OCI-LY7 (cell line): ENCODE data around the gene FZD2. TPM values are rescaled to one million over a fixed set of nuclear protein-coding genes. Genes with fewer than 3 reads are reported as not detected.

Source experiments
- BruUV-seq: library from RNA; stranded (reverse); fragments of 400-500 nt; replicated peaks from 2 replicates; lab custom pipeline; 2021; lab: Mats Ljungman, UMichigan
- CTCF ChIA-PET: fragments of 300-600 bp; sonication (Branson Sonifier 250); formaldehyde crosslinking; loops from one replicate; lab custom pipeline; 2022; ENCODE audit warnings: antibody characterized with exemption; ENCODE audit not compliant: unreplicated experiment; lab: Charles Lee
- POLR2A ChIA-PET: fragments of 300-600 bp; sonication (Branson Sonifier 250); formaldehyde crosslinking; loops from one replicate; lab custom pipeline; 2022; ENCODE audit warnings: antibody characterized with exemption; lab: Charles Lee
- DNase-seq: peaks from one replicate; pipeline ENCODE4 v3.0.0-alpha.2; 2015; ENCODE audit warnings: low spot score
- H2AFZ ChIP-seq: fragments of 200-600 bp; sonication (generic), shearing (Covaris generic); 2 replicates; pipeline ENCODE4 v1.6.1; 2014; ENCODE audit warnings: mild to moderate bottlenecking, antibody characterized with exemption, low read length, moderate library complexity
- H3K27ac ChIP-seq: fragments of 200-600 bp; sonication (generic); 2 replicates; pipeline ENCODE4 v1.5.1; 2014; ENCODE audit warnings: mixed run types, low read depth, mild to moderate bottlenecking, moderate library complexity, low read length, inconsistent platforms; ENCODE audit not compliant: poor library complexity, severe bottlenecking
- H3K36me3 ChIP-seq: fragments of 200-600 bp; sonication (generic); 2 replicates; pipeline ENCODE4 v1.6.1; 2014; ENCODE audit warnings: mild to moderate bottlenecking, antibody characterized with exemption, low read length, moderate library complexity, mixed read lengths; ENCODE audit not compliant: insufficient read depth
- H3K4me1 ChIP-seq: fragments of 200-600 bp; sonication (generic); 2 replicates; pipeline ENCODE4 v1.5.1; 2014; ENCODE audit warnings: mild to moderate bottlenecking, low read length; ENCODE audit not compliant: insufficient read depth, poor library complexity, severe bottlenecking
- H3K4me2 ChIP-seq: fragments of 200-600 bp; sonication (generic); 2 replicates; pipeline ENCODE4 v1.6.1; 2014; ENCODE audit warnings: mild to moderate bottlenecking, low read length
- H3K4me3 ChIP-seq: fragments of 200-600 bp; sonication (generic); 2 replicates; pipeline ENCODE4 v1.5.1; 2014; ENCODE audit warnings: mild to moderate bottlenecking, low read depth, low read length; ENCODE audit not compliant: poor library complexity, severe bottlenecking
- H3K79me2 ChIP-seq: fragments of 200-600 bp; sonication (generic); 2 replicates; pipeline ENCODE4 v1.6.1; 2016; ENCODE audit warnings: low read depth, mild to moderate bottlenecking, low read length, moderate library complexity, mixed read lengths; ENCODE audit not compliant: insufficient read depth
- H3K9me2 ChIP-seq: fragments of 200-600 bp; sonication (generic); 2 replicates; pipeline ENCODE4 v1.6.1; 2016; ENCODE audit warnings: mild to moderate bottlenecking, low read length, mixed read lengths; ENCODE audit not compliant: insufficient read depth
- H3K9me3 ChIP-seq: fragments of 200-600 bp; sonication (generic); 2 replicates; pipeline ENCODE4 v1.6.1; 2014; ENCODE audit warnings: mild to moderate bottlenecking, mixed run types, low read length, mixed read lengths
- H4K20me1 ChIP-seq: fragments of 200-600 bp; sonication (generic); 2 replicates; pipeline ENCODE4 v1.6.1; 2014; ENCODE audit warnings: mild to moderate bottlenecking, antibody characterized with exemption, low read length, moderate library complexity, mixed read lengths; ENCODE audit not compliant: insufficient read depth
- EZH2phosphoT487 ChIP-seq: fragments of 200-600 bp; sonication (generic); IDR thresholded peaks from 2 replicates; pipeline ENCODE4 v1.6.1; 2018; ENCODE audit warnings: low read depth, borderline replicate concordance, mild to moderate bottlenecking, mixed run types, antibody characterized with exemption, low read length, moderate library complexity, mixed read lengths
- intact Hi-C: fragments of 100-400 bp; cut with micrococcal nuclease; formaldehyde crosslinking; loops from one replicate; pipeline ENCODE4 v1.10.0; 2022; ENCODE audit not compliant: unreplicated experiment
- total RNA-seq, 2 experiments: library from RNA; depleted of rRNA in 1 of 2; stranded (reverse); fragments of >200 nt in 1 of 2; shearing (Covaris generic) in 1 of 2; gene quantifications; 2 replicates each; pipeline ENCODE4 v1.2.3, GENCODE V29; 2014 to 2022
- TF ChIP-seq, protein P1 (sequence below): fragments of 200-600 bp; sonication (generic); conservative IDR thresholded peaks from 2 replicates; pipeline ENCODE4 v1.5.1; 2014; ENCODE audit warnings: mild to moderate bottlenecking, antibody characterized with exemption, low read length, moderate library complexity, mixed read lengths

FZD2 gene
- total RNA-seq, 2 experiments from 2014 or later = 3.7 to 9.2 TPM

DNA sequence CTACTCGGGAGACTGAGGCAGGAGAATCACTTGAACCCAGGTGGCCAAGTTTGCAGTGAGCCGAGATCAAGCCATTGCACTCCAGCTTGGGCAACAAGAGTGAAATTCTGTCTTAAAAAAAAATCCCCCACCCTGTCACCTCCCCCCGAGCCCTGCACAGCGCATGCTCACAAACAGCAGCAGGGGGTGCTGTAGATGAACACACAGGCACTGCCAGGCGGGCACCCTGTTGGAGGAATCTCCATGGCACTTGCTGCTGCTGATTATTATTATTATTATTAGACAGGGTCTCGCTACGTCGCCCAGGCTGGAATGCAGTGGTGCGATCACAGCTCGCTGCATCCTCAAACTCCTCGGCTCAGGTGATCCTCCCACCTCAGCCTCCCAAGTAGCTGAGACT, 24.6 kb downstream of the FZD2 start:
- no peaks in the 10 kb centered on the region for H3K79me2 ChIP-seq
- TF ChIP-seq EZH2phosphoT487 = no peak
- TF ChIP-seq, protein P1, sequence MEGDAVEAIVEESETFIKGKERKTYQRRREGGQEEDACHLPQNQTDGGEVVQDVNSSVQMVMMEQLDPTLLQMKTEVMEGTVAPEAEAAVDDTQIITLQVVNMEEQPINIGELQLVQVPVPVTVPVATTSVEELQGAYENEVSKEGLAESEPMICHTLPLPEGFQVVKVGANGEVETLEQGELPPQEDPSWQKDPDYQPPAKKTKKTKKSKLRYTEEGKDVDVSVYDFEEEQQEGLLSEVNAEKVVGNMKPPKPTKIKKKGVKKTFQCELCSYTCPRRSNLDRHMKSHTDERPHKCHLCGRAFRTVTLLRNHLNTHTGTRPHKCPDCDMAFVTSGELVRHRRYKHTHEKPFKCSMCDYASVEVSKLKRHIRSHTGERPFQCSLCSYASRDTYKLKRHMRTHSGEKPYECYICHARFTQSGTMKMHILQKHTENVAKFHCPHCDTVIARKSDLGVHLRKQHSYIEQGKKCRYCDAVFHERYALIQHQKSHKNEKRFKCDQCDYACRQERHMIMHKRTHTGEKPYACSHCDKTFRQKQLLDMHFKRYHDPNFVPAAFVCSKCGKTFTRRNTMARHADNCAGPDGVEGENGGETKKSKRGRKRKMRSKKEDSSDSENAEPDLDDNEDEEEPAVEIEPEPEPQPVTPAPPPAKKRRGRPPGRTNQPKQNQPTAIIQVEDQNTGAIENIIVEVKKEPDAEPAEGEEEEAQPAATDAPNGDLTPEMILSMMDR = peak; percentile 57
- no peak overlapping the region for H3K27ac ChIP-seq
- CTCF ChIA-PET = no interaction called here
- no peaks in the 10 kb centered on the region for H3K4me1 ChIP-seq
- no peaks in the 10 kb centered on the region for H3K9me2 ChIP-seq
- no TSS peak for BruUV-seq
- no peak overlapping the region for H3K4me2 ChIP-seq
- POLR2A ChIA-PET = no interaction called here
- peak; percentile 37 for DNase-seq
- no peak overlapping the region for H2AFZ ChIP-seq
- intact Hi-C loops = loop anchor here (5.0 kb wide), 1 partner anchor 50 kb away; no protein-coding TSS in a partner anchor
- no peaks in the 10 kb centered on the region for H3K9me3 ChIP-seq
- H4K20me1 ChIP-seq = no peaks in the 10 kb centered on the region
- H3K4me3 ChIP-seq = no peak overlapping the region
- no peaks in the 10 kb centered on the region for H3K36me3 ChIP-seq

GRCh38 chr17:44584443-44584842, 27.2 kb downstream of the FZD2 start:
- BruUV-seq = no TSS peak
- no peaks in the 10 kb centered on the region for H3K9me3 ChIP-seq

DNA sequence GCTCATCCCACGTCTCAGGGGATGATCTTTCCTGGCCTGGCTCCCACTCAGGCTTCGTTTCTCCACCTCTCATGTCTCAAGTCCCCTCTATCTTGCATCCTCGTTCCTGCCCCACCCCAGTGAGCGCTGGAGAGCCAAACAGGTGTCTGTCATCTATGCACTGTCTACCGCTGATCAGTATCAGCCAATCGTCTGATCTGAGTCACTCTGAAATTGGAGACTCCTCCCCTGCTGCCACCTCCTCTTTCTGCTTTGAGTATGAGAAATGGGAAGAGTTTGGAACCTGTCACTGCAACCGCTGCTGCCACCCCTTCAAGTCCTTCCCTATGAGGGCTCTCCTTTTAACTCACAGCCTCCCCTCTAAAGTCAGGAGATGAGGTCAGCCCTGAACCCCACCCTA, 28.0 kb downstream of the FZD2 start:
- Histone ChIP-seq H3K9me2 (no peaks in the 10 kb centered on the region), H3K4me3 (no peak overlapping the region), H3K4me1 (no peaks in the 10 kb centered on the region), H3K4me2 (no peak overlapping the region), H2AFZ (no peak overlapping the region), H4K20me1 (no peaks in the 10 kb centered on the region), H3K79me2 (no peaks in the 10 kb centered on the region), H3K27ac (no peak overlapping the region), H3K36me3 (no peaks in the 10 kb centered on the region), H3K9me3 (no peaks in the 10 kb centered on the region)
- TF ChIP-seq EZH2phosphoT487 = no peak
- TF ChIP-seq, protein P1 = no peak
- BruUV-seq = no TSS peak
- no peak for DNase-seq
- intact Hi-C loops = no loop called here
- ChIA-PET CTCF (no interaction called here), POLR2A (no interaction called here)

More at GRCh38 chr17:44584443-44584842, 27.2 kb downstream of the FZD2 start:
- intact Hi-C loops = loop anchor here (5.0 kb wide), 1 partner anchor 52 kb away; no protein-coding TSS in a partner anchor
- no peaks in the 10 kb centered on the region for H3K36me3 ChIP-seq
- H4K20me1 ChIP-seq = no peaks in the 10 kb centered on the region
- no peak overlapping the region for H3K27ac ChIP-seq
- no peaks in the 10 kb centered on the region for H3K79me2 ChIP-seq
- POLR2A ChIA-PET = no interaction called here
- H2AFZ ChIP-seq = no peak overlapping the region
- no peak overlapping the region for H3K4me2 ChIP-seq
- no peaks in the 10 kb centered on the region for H3K9me2 ChIP-seq
- no peak for DNase-seq
- CTCF ChIA-PET = no interaction called here
- no peak overlapping the region for H3K4me3 ChIP-seq
- no peaks in the 10 kb centered on the region for H3K4me1 ChIP-seq
- no peak for TF ChIP-seq EZH2phosphoT487
- TF ChIP-seq, protein P1 = no peak
